Activated naive CD4-positive, alpha-beta T cell treated with Interleukin-2 at 50 U/mL for 16 hours (primary cell): ENCODE results near the gene DCST2.

Source experiments
- DNase-seq: peaks from one replicate; pipeline ENCODE4 v3.0.0-alpha.2; 2020

DCST2 gene

GRCh38 chr1:155008015-155008941, 25.3 kb downstream of the DCST2 start:
- DNase-seq: peak; percentile 69

- DNase-seq: no peak
Observed at GRCh38 chr1:155007251-155007828, 26.2 kb downstream of the DCST2 start.

DNA sequence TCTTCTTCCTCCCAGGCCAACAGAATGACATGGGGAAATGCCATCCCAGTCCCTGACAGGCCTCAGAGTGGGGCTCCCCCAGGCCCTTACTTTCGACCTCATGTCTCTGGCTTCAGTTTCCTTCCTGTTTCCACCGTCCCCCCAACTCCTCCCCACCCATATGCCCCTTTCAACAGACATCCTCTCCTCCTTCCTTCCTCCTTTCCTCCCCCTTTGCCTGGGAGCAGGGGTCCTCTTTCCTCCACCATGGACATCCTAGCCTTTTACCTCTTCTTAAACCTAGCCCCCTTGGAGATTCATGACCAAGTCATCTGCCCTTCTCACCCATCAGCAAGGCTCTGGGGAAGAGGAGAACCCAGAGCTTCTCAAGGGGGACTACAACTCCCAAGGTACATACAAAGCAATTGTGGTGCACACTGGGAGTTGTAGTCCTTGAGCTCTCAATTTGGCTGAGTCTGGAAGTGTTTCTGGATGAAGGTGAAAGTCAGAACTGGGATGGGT, 26.9 kb downstream of the DCST2 start:
- peak; percentile 25 for DNase-seq

- peak; percentile 28 for DNase-seq
Observed at GRCh38 chr1:155005076-155006011, 28.2 kb downstream of the DCST2 start.

DNA sequence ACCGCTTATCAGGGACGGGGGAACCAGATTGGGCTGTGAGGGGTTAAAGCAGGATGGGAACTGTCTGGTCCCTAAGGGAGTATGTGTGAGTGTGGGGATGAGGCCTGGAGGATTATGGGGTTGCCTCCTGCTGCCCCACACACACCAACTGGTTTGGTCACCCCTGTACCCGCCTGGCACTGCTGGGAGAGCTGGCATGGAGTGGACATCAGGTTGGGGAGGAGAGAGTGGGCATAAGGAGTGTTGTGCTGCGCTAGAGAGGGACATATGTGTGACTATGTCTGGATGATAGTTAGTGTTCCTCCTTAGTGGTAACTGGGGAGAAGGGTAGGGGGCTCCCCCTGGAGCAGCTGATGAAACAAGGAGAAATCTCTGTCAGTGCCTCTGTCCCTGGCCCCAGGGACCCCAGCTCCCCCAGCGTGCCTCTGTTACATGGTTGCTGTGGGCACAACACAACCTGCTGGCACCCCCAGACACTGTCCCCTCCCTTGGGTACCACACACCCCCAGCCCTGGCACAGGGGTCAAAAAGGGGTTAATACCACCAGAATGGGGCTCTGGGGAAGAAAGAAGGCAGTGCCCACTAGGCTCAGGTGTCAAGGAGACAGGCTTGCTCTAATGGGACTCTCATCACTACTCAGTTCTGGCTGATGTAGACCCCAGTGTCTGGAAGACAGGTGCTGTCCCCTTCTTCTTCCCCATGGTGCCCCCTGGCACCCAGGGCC, 29.1 kb downstream of the DCST2 start:
- no peak for DNase-seq

- DNase-seq: no peak
Observed at GRCh38 chr1:155003766-155004351, 29.7 kb downstream of the DCST2 start.

- peak; percentile 32 for DNase-seq
Observed at GRCh38 chr1:155003227-155003765, 30.3 kb downstream of the DCST2 start.

GRCh38 chr1:155002464-155003226, 30.9 kb downstream of the DCST2 start, which contains the start of gene ZBTB7B:
Gene ZBTB7B, plus strand, starts transcription at chr1:155002802. Its CDS starts 11,859 bp downstream, at chr1:155014661.
- no peak for DNase-seq

DNA sequence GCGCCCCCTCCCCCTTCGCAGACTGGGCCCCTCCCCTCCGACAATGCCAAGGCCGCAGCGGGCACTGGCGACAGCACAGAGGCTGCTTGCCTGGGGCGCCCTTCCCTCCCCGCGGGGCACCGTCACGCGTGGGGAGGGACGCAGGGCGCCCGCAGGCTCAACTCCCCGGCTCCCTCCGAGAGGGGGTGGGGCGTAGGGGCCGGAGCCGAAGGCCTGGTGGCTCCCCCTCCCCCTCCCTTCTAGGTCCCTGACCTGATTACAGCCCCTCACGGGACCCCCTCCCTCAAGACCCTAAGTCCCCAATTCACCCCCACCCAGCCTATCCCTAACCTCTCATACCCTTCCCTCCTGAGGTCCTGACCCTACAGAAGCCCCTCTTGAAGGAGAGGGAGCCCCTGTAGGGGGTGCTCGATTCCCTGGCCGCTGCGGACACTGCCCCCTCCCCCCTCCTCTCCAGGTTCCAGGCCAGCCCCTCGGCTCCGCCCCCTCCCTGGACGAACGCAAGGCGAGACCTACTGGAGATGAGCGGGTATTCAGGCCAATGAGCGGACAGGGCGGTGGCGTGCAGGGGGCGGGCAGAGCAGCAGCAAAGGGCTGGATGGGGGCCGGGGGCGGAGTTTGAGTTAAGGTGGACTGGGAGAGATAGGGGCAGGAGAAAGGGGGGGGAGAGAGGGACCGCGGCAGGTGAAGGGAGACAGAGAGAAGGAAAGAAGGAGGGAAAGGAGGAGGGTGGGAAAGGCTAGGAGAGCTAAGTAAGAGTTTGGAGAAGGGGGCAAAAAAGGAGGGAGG, 31.7 kb downstream of the DCST2 start:
- peak; percentile 99 for DNase-seq

GRCh38 chr1:155001425-155001674, 32.2 kb downstream of the DCST2 start:
- no peak for DNase-seq

DNA sequence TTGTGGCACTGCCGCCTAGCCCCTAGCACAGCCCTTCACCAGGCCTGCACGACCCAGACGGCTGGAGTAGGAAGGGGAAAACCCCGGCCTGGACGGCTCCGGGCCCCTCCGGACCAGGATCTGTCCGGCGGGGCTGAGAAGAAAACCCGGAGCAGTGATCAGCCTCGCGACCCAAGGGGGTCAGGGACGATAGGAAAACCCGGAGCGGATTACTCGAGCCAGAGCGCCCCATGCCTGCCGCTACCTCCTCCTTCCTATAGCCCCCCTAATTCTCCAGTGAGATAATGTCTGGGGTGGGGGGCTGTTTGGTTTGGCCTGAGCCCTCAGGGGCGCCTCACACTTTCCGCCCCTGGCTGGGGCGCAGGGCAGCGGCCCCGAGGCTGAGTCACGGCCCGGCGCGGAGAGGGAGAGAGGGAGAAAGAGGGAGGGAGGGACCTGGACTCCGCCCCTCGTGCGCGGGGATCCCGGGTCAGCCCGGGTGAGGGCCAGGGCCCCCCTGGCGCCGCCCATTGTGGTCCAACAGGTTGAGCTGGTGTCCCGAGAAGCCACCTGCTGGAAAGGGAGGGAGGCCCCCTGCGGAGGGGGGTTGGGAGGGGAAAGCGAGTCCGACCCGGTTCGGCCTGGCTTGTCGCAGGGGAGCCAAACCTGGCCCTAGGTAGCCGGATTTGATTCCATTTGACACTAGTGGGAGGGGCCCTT, 32.7 kb downstream of the DCST2 start:
- DNase-seq: peak; percentile 85

GRCh38 chr1:155000411-155000725, 33.2 kb downstream of the DCST2 start:
- no peak for DNase-seq

- DNase-seq: peak; percentile 72
Observed at GRCh38 chr1:154999571-155000410, 33.8 kb downstream of the DCST2 start.

- DNase-seq: peak; percentile 75
Observed at GRCh38 chr1:154998818-154999570, 34.6 kb downstream of the DCST2 start.

DNA sequence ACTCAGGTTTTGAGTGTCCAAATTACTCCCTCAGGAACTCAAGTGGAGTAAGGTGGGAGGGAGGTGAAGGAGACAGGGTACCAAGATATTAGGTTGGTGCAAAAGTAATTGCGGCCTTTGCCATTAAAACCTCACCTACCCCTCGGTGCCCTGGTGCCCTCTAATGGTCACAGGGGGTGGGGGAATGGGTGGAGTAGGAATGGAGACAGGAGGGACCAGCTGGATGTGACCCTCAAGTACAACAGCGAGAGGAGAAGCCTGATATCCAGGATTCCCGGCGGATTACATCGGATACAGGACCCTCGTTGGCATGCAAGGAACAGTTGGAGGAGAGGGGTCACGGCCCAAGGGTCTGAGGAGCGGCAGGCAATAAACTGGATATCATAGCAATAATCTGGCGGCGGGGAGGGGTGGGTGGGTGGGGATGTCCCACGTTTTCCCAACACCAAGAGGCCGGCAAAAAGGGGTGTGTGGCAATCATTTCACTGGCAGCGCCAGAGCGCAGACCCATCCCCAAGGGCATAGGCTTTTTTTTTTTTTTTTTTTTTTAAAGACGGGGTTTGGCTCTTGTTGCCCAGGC, 35.3 kb downstream of the DCST2 start:
- no peak for DNase-seq

DNA sequence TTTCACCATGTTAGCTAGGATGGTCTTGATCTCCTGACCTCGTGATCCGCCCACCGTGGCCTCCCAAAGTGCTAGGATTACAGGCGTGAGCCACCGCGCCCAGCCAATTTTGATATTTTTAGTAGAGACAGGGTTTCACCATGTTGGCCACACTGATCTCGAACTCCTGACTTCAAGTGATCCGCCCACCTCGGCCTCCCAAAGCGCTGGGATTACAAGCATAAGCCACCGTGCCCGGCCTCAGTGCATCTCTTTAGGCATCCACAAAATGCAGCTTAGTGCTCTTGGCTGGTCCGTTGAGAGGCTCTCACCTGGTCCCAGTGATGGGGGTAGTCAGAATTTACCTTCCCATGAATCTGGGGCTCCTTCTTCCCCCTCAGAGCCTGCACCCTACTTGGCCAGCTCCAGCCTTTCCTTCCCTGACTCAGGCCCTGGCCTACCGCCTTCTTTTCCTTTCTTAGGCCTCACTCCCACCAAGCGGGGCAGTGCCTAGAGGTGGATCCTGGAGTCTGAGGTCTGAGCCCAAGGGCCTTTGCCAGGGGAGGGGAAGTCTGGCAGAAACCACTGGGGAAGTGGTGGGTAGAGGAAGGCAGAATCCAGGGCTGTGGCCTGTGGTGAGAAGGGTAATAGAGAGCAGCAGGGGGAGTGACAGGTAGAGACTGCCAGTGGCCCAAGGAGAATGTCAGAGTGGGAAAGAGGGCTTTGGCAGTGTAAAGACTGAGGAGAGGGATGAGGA, 36.4 kb downstream of the DCST2 start:
- no peak for DNase-seq
